A204.1 (cell line): ENCODE data around the gene NXPH3.

Experiments used
- FAIRE-seq: peaks from 2 replicates; lab custom pipeline; 2012; peaks lifted over from hg19 to GRCh38; lab: Jason Lieb, UNC

The NXPH3 gene

GRCh38 chr17:49630113-49630900, 54.6 kb downstream of the NXPH3 start:
- no peak for FAIRE-seq

DNA sequence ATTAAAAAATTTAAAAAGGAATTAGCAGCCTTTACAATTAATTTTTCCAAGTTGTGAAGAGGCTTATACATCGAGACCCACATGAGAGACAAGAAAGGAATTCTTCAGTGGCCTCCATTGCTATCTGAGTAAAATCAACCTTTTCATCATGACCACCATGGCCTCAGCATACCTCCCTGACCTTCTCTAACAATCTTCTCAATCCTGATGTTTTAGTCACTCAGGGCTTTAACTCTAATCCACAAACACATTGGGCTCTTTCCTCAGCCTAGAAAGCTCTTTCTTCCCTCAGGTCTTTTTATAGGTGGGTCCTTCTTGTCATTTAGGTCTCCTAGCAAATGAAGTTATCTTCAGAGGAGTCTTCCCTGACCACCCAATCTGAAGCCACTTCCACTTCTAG, 55.8 kb downstream of the NXPH3 start:
- FAIRE-seq: no peak
